Measurements from ENCODE around the gene ANAPC5.

DNA sequence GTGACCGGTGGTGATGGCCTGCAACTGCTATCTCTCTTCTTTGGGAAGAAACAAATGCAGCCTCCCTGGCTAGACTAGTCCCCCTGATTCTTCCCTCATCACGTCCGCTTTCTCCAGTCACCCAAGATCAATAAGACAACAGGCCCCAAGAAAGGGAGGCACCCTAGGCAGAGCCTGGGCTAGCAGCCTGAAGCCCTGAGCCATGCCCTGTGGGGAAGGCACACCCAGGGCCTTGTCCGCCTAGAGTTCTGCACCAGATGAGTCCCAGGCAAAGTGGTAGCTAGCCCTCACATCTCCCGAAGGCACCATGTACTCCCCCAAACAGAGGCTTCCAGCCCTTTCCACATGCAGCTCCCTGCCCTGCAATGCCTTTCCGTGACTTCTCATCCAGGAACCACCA is 90.8 kb downstream of the ANAPC5 start:
- TF ChIP-seq, protein P1, sequence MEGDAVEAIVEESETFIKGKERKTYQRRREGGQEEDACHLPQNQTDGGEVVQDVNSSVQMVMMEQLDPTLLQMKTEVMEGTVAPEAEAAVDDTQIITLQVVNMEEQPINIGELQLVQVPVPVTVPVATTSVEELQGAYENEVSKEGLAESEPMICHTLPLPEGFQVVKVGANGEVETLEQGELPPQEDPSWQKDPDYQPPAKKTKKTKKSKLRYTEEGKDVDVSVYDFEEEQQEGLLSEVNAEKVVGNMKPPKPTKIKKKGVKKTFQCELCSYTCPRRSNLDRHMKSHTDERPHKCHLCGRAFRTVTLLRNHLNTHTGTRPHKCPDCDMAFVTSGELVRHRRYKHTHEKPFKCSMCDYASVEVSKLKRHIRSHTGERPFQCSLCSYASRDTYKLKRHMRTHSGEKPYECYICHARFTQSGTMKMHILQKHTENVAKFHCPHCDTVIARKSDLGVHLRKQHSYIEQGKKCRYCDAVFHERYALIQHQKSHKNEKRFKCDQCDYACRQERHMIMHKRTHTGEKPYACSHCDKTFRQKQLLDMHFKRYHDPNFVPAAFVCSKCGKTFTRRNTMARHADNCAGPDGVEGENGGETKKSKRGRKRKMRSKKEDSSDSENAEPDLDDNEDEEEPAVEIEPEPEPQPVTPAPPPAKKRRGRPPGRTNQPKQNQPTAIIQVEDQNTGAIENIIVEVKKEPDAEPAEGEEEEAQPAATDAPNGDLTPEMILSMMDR (IDR thresholded peaks at IDR 0.05; ENCODE audit: insufficient read depth, low read depth, low read length) = no peak
- TF ChIP-seq EZH2 (IDR thresholded peaks at IDR 0.05; ENCODE audit: insufficient read depth, low read length) = no peak
